GM23338 (cell line): Measurements from ENCODE around the gene DOCK2. TPM values are rescaled to one million over a fixed set of nuclear protein-coding genes. Genes with fewer than 3 reads are reported as not detected.

Experiments
- ATAC-seq: fragments of 200-7000 bp; cut with Tn5 transposase; 3 replicates; pipeline ENCODE4 v1.9.1; 2020
- DNase-seq: peaks from one replicate; pipeline ENCODE4 v3.0.0-alpha.2; 2015; ENCODE audit warnings: low spot score
- H2AFZ ChIP-seq: fragments of 200-600 bp; sonication (generic); 2 replicates; pipeline ENCODE4 v1.8.0; 2016; ENCODE audit warnings: antibody characterized with exemption, mild to moderate bottlenecking, moderate library complexity
- H3F3A ChIP-seq: fragments of 200-600 bp; sonication (generic); replicated peaks from 2 replicates; pipeline ENCODE4 v1.8.0; 2017; ENCODE audit warnings: antibody characterized with exemption, mixed run types, low read depth
- H3K27ac ChIP-seq: fragments of 200-600 bp; sonication (generic); 2 replicates; pipeline ENCODE4 v1.6.1; 2016; ENCODE audit warnings: low read depth
- H3K27me3 ChIP-seq: fragments of 200-600 bp; sonication (generic); 2 replicates; pipeline ENCODE4 v1.8.0; 2016; ENCODE audit warnings: mild to moderate bottlenecking, mixed run types, moderate library complexity; ENCODE audit not compliant: insufficient read depth
- H3K36me3 ChIP-seq: fragments of 200-600 bp; sonication (generic); 2 replicates; pipeline ENCODE4 v1.8.0; 2016; ENCODE audit warnings: mild to moderate bottlenecking; ENCODE audit not compliant: insufficient read depth
- H3K4me1 ChIP-seq: fragments of 200-600 bp; sonication (generic); 2 replicates; pipeline ENCODE4 v1.8.0; 2016; ENCODE audit warnings: mild to moderate bottlenecking, moderate library complexity; ENCODE audit not compliant: insufficient read depth
- H3K4me2 ChIP-seq: fragments of 200-600 bp; sonication (generic); 2 replicates; pipeline ENCODE4 v1.7.1; 2017; ENCODE audit warnings: mixed run types
- H3K4me3 ChIP-seq: fragments of 200-600 bp; sonication (generic); 2 replicates; pipeline ENCODE4 v1.6.1; 2016; ENCODE audit warnings: mixed run types
- H3K79me2 ChIP-seq: fragments of 200-600 bp; sonication (generic); replicated peaks from 2 replicates; pipeline ENCODE4 v1.8.0; 2017; ENCODE audit warnings: mild to moderate bottlenecking; ENCODE audit not compliant: insufficient read depth
- H3K9me2 ChIP-seq: fragments of 200-600 bp; sonication (generic); 2 replicates; pipeline ENCODE4 v1.8.0; 2017; ENCODE audit not compliant: insufficient read depth
- H4K20me1 ChIP-seq: fragments of 200-600 bp; sonication (generic); replicated peaks from 2 replicates; pipeline ENCODE4 v1.8.0; 2017; ENCODE audit warnings: mild to moderate bottlenecking; ENCODE audit not compliant: insufficient read depth
- H3K27ac Mint-ChIP-seq: 2 replicates; pipeline ENCODE4 v1.8.0; 2020; ENCODE audit warnings: inconsistent platforms, mild to moderate bottlenecking, moderate library complexity, mixed read lengths
- H3K27me3 Mint-ChIP-seq: 3 replicates; pipeline ENCODE4 v1.8.0; 2022; ENCODE audit warnings: low read depth, mild to moderate bottlenecking, moderate library complexity, mixed read lengths, inconsistent platforms; ENCODE audit not compliant: insufficient read depth, poor library complexity
- H3K36me3 Mint-ChIP-seq: 3 replicates; pipeline ENCODE4 v1.8.0; 2021; ENCODE audit warnings: low read depth, mild to moderate bottlenecking, inconsistent platforms, moderate library complexity, mixed read lengths
- H3K4me1 Mint-ChIP-seq: 3 replicates; pipeline ENCODE4 v1.8.0; 2020; ENCODE audit warnings: mild to moderate bottlenecking, inconsistent platforms, mixed read lengths
- H3K4me3 Mint-ChIP-seq: 3 replicates; pipeline ENCODE4 v1.8.0; 2021; ENCODE audit warnings: moderate library complexity, mild to moderate bottlenecking, inconsistent platforms, mixed read lengths
- H3K9me3 Mint-ChIP-seq: 3 replicates; pipeline ENCODE4 v1.8.0; 2020; ENCODE audit warnings: moderate library complexity, mild to moderate bottlenecking, inconsistent platforms, mixed read lengths
- CREB1 ChIP-seq: fragments of 250-450 bp; sonication (Bioruptor Pico); IDR thresholded peaks from 2 replicates; pipeline ENCODE4 v1.5.0; 2020; ENCODE audit warnings: low read depth, mild to moderate bottlenecking, moderate library complexity
- EZH2 ChIP-seq: fragments of 200-600 bp; sonication (generic); IDR thresholded peaks from one replicate; pipeline ENCODE4 v1.8.0; 2017; ENCODE audit warnings: antibody characterized with exemption, mild to moderate bottlenecking, low read depth; ENCODE audit not compliant: unreplicated experiment
- JUNB ChIP-seq: IDR thresholded peaks from one replicate; pipeline ENCODE4 v1.6.1; 2016; ENCODE audit warnings: antibody characterized with exemption; ENCODE audit not compliant: unreplicated experiment
- NANOG ChIP-seq: IDR thresholded peaks from 2 replicates; pipeline ENCODE4 v1.6.1; 2016; ENCODE audit warnings: antibody characterized with exemption, borderline replicate concordance
- POLR2AphosphoS5 ChIP-seq: IDR thresholded peaks from 2 replicates; pipeline ENCODE4 v1.6.1; 2016; ENCODE audit warnings: antibody characterized with exemption, low read depth
- ZNF114 ChIP-seq: fragments of 250-450 bp; sonication (Bioruptor Pico); IDR thresholded peaks from 2 replicates; pipeline ENCODE4 v1.5.0; 2020; ENCODE audit warnings: mild to moderate bottlenecking, moderate library complexity
- ZNF331 ChIP-seq: fragments of 250-450 bp; sonication (Bioruptor Pico); IDR thresholded peaks from 2 replicates; pipeline ENCODE4 v1.5.0; 2020; ENCODE audit warnings: low read depth, mild to moderate bottlenecking, moderate library complexity
- polyA plus RNA-seq: library from polyadenylated mRNA; unstranded; fragments of >200 nt; fragmentation: Nextera tagmentation; extraction: Ambion mirVana; gene quantifications from 2 replicates; pipeline ENCODE4 v1.2.1, GENCODE V29; 2016
- total RNA-seq: library from RNA; depleted of rRNA; stranded (reverse); fragments of >200 nt; shearing (Covaris generic); gene quantifications from 2 replicates; pipeline ENCODE4 v1.2.3, GENCODE V29; 2014
- TF ChIP-seq, protein P1 (sequence below): IDR thresholded peaks from one replicate; pipeline ENCODE4 v1.6.1; 2018; ENCODE audit warnings: antibody characterized with exemption; ENCODE audit not compliant: unreplicated experiment
- TF ChIP-seq, protein P2 (sequence below), 2 experiments: fragments of 200-600 bp in 1 of 2; sonication (generic) in 1 of 2; conservative IDR thresholded peaks; 2 replicates each; pipeline versions ENCODE4 v1.5.1 to v1.6.1; 2016 to 2017; ENCODE audit warnings: antibody characterized with exemption in 2 of 2, low read depth in 2 of 2, mild to moderate bottlenecking in 2 of 2, moderate library complexity in 1 of 2

DOCK2 gene
- total and polyA plus RNA-seq, 2 experiments from 2014 or later, result 3.7 to 9.4 TPM

DNA sequence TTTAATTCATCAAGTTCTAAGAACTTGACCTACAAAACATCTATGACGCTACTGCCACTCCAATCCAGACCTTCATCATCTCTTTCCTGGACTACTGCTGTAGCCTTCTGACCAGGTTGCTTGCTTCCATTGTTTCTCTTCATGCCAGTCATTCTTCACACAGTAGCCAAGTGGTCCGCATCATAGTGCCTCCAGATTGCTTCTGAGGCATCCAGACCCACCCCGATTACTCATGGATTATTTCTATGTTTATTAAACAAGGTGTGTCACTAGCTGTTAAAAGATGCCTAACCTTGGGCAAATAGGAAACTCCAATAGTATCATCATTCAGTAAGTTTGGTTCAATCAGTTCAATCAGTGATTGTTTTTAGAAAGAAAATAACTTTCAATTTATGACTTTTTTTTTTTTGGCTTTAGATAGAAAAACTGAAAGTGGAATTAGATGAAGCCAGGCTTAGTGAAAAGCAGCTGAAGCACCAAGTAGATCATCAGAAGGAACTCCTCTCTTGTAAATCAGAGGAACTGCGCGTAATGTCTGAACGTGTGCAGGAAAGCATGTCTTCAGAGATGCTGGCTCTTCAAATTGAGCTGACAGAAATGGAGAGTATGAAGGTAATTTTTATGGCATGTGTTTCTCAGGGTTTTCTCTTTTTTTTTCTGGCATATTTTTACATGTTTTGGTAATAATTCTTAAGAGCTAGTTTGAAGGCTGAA lies 44.0 kb upstream of the DOCK2 start (continued):
- TF ChIP-seq, protein P1, sequence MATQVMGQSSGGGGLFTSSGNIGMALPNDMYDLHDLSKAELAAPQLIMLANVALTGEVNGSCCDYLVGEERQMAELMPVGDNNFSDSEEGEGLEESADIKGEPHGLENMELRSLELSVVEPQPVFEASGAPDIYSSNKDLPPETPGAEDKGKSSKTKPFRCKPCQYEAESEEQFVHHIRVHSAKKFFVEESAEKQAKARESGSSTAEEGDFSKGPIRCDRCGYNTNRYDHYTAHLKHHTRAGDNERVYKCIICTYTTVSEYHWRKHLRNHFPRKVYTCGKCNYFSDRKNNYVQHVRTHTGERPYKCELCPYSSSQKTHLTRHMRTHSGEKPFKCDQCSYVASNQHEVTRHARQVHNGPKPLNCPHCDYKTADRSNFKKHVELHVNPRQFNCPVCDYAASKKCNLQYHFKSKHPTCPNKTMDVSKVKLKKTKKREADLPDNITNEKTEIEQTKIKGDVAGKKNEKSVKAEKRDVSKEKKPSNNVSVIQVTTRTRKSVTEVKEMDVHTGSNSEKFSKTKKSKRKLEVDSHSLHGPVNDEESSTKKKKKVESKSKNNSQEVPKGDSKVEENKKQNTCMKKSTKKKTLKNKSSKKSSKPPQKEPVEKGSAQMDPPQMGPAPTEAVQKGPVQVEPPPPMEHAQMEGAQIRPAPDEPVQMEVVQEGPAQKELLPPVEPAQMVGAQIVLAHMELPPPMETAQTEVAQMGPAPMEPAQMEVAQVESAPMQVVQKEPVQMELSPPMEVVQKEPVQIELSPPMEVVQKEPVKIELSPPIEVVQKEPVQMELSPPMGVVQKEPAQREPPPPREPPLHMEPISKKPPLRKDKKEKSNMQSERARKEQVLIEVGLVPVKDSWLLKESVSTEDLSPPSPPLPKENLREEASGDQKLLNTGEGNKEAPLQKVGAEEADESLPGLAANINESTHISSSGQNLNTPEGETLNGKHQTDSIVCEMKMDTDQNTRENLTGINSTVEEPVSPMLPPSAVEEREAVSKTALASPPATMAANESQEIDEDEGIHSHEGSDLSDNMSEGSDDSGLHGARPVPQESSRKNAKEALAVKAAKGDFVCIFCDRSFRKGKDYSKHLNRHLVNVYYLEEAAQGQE, result no peak
- TF ChIP-seq EZH2 (no peak), ZNF114 (no peak), CREB1 (CRISPR knock-in tag) (no peak)

DNA sequence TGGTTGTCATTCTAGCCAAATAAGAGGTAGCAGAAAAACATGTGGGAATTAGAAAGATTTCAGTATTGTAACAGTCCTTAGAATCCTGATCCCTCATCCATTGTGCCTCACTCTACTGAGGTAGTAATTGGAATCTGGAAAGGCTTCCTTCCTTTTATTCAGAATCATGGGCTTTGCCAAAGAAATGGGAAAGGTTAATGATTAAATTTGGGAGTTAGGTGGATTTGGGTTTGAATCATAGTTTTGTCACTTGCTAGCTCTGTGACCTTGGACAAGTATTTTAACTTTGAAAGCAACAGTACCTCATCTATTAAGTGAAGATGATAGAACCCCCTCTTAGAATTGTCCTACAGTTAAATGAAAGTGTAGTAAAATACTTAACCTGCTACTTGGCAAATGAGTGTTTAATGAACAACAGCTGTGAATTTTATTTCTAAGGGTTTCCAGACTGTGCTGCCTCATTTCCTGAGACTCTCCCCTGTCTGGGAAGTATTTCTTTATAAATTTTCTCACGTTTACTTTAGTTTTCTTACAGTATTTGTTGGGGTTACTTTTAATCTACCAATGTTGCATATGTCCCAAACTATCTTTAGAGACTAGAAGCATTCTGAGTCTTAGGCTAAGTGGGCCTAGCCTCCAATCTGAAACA lies 41.8 kb upstream of the DOCK2 start:
- no peaks in the 10 kb centered on the region for H3K9me3 Mint-ChIP-seq
- no peaks in the 10 kb centered on the region for H3K79me2 ChIP-seq
- no peak overlapping the region for H3K4me3 Mint-ChIP-seq

More for the DNA sequence above, 41.8 kb upstream of the DOCK2 start:
- Mint-ChIP-seq H3K4me1 (no peaks in the 10 kb centered on the region), H3K27me3 (no peaks in the 10 kb centered on the region), H3K27ac (no peak overlapping the region), H3K36me3 (peaks cover 90% of the 10 kb centered on the region)
- no peaks in the 10 kb centered on the region for H3K27me3 ChIP-seq
- ATAC-seq, result no peak
- TF ChIP-seq NANOG (no peak), CREB1 (CRISPR knock-in tag) (no peak), ZNF331 (no peak), POLR2AphosphoS5 (no peak), JUNB (no peak), EZH2 (no peak)
- TF ChIP-seq, protein P1, result no peak
- TF ChIP-seq, protein P2, sequence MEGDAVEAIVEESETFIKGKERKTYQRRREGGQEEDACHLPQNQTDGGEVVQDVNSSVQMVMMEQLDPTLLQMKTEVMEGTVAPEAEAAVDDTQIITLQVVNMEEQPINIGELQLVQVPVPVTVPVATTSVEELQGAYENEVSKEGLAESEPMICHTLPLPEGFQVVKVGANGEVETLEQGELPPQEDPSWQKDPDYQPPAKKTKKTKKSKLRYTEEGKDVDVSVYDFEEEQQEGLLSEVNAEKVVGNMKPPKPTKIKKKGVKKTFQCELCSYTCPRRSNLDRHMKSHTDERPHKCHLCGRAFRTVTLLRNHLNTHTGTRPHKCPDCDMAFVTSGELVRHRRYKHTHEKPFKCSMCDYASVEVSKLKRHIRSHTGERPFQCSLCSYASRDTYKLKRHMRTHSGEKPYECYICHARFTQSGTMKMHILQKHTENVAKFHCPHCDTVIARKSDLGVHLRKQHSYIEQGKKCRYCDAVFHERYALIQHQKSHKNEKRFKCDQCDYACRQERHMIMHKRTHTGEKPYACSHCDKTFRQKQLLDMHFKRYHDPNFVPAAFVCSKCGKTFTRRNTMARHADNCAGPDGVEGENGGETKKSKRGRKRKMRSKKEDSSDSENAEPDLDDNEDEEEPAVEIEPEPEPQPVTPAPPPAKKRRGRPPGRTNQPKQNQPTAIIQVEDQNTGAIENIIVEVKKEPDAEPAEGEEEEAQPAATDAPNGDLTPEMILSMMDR (conservative IDR thresholded peaks at IDR 0.05; ENCODE audit: low read depth in 2 of 2), result no peak
- no peak overlapping the region for H2AFZ ChIP-seq
- H3K9me2 ChIP-seq, result no peaks in the 10 kb centered on the region
- no peak overlapping the region for H3K4me2 ChIP-seq
- H3K27ac ChIP-seq, result no peak overlapping the region
- DNase-seq, result no peak
- no peaks in the 10 kb centered on the region for H3F3A ChIP-seq
- H3K4me3 ChIP-seq, result no peak overlapping the region
- H3K36me3 ChIP-seq, result peaks cover 86% of the 10 kb centered on the region
- 0 out of 2 replicates have a peak, but pooled peaks cover 2% of the 10 kb centered on the region for H4K20me1 ChIP-seq
- H3K4me1 ChIP-seq, result no peaks in the 10 kb centered on the region
